Mammary epithelial cell (primary cell): ENCODE data around the gene SMAP1.

ENCODE experiments used
- CTCF ChIP-seq, 2 donors: IDR thresholded peaks in 1 of 2; conservative IDR thresholded peaks in 1 of 2; 2 replicates each; pipeline ENCODE4 v1.5.1; 2011 to 2012; ENCODE audit warnings: inconsistent platforms in 2 of 2, low read length in 2 of 2, mild to moderate bottlenecking in 2 of 2, control low read depth in 1 of 2, low read depth in 1 of 2; ENCODE audit not compliant: insufficient read depth in 1 of 2; ENCODE audit errors: extremely low read depth in 1 of 2
- EZH2 ChIP-seq: IDR thresholded peaks from 2 replicates; pipeline ENCODE4 v1.6.1; 2012; ENCODE audit warnings: low read length, inconsistent platforms, borderline replicate concordance

- TF ChIP-seq EZH2, result no peak
- no peak for TF ChIP-seq CTCF (conservative IDR thresholded peaks at IDR 0.05 in 1 of 2, IDR thresholded peaks at IDR 0.05 in 1 of 2; ENCODE audit: extremely low read depth in 1 of 2, insufficient read depth in 1 of 2, low read depth in 1 of 2, low read length in 2 of 2)
These were observed 204.8 kb downstream of the SMAP1 start for GRCh38 chr6:70872469-70872868.
